K562 (cell line): ENCODE results near the gene WSCD2. TPM values are rescaled to one million over a fixed set of nuclear protein-coding genes. Genes with fewer than 3 reads are reported as not detected.

Experiments used
- ATAC-seq: fragments of 200-7000 bp; cut with Tn5 transposase; 3 replicates; pipeline ENCODE4 v1.9.1; 2020; ENCODE audit warnings: moderate library complexity
- BruUV-seq: library from RNA; stranded (reverse); fragments of 400-500 nt; replicated peaks from 2 replicates; lab custom pipeline; 2021; lab: Mats Ljungman, UMichigan
- CTCF ChIA-PET: fragments of 300-600 bp; formaldehyde crosslinking; extraction: SDS; loops from one replicate; lab custom pipeline; 2021; ENCODE audit warnings: low intra/inter-chr PET ratio; lab: Yijun Ruan, JAX
- POLR2A ChIA-PET: fragments of 300-600, 350-650 bp; sonication (Branson Sonifier 250); formaldehyde crosslinking; extraction: SDS; loops from one replicate; lab custom pipeline; 2021; ENCODE audit warnings: antibody characterized with exemption, inconsistent platforms; lab: Yijun Ruan, JAX
- DNase-seq, 4 experiments: peaks; one replicate each; pipeline versions ENCODE4 v3.0.0 to v3.0.0-alpha.2; 2011 to 2018; ENCODE audit warnings: low spot score in 3 of 4, mixed read lengths in 3 of 4; ENCODE audit errors: extremely low read depth in 1 of 4
- FAIRE-seq: peaks from 2 replicates; lab custom pipeline; 2011; peaks lifted over from hg19 to GRCh38; lab: Jason Lieb, UNC
- H2AFZ ChIP-seq: 2 replicates; pipeline ENCODE4 v1.6.0; 2011; ENCODE audit warnings: low read depth, low read length, control low read depth, inconsistent platforms
- H3K27ac ChIP-seq: fragments of 200-600 bp; 3 replicates; pipeline ENCODE4 v1.8.0; 2011; ENCODE audit warnings: low read depth, mild to moderate bottlenecking, control low read depth, inconsistent platforms, low read length, moderate library complexity, mixed read lengths; ENCODE audit errors: extremely low read depth
- H3K27me3 ChIP-seq, 2 experiments: fragments of 300-600 bp in 1 of 2; 2 replicates in 1 of 2; 3 replicates in 1 of 2; pipeline versions ENCODE4 v1.6.0 to v1.8.0; 2011; ENCODE audit warnings: inconsistent platforms in 2 of 2, low read length in 2 of 2, mild to moderate bottlenecking in 1 of 2, mixed read lengths in 1 of 2, moderate library complexity in 1 of 2; ENCODE audit not compliant: control insufficient read depth in 2 of 2, insufficient read depth in 2 of 2
- H3K36me3 ChIP-seq: fragments of 300-600 bp; 3 replicates; pipeline ENCODE4 v1.8.0; 2011; ENCODE audit warnings: mild to moderate bottlenecking, low read length, inconsistent platforms; ENCODE audit not compliant: control insufficient read depth, insufficient read depth
- H3K4me1 ChIP-seq, 2 experiments: fragments of 200-600 bp in 1 of 2; replicated peaks in 1 of 2; 2 replicates in 1 of 2; 3 replicates in 1 of 2; pipeline versions ENCODE4 v1.5.1 to v1.8.0; 2011; ENCODE audit warnings: inconsistent platforms in 2 of 2, low read length in 2 of 2, mild to moderate bottlenecking in 1 of 2, mixed read lengths in 1 of 2, moderate library complexity in 1 of 2; ENCODE audit not compliant: control insufficient read depth in 2 of 2, insufficient read depth in 2 of 2
- H3K4me2 ChIP-seq: 2 replicates; pipeline ENCODE4 v1.6.1; 2011; ENCODE audit warnings: low read length, control low read depth, inconsistent platforms, mixed read lengths; ENCODE audit not compliant: insufficient read depth
- H3K4me3 ChIP-seq: fragments of 200-600 bp; sonication (generic), shearing (Covaris generic); 2 replicates; pipeline ENCODE4 v1.5.1; 2016; ENCODE audit warnings: control low read depth, inconsistent platforms
- H3K79me2 ChIP-seq: fragments of 200-600 bp; 3 replicates; pipeline ENCODE4 v1.8.0; 2011; ENCODE audit warnings: low read length, inconsistent platforms; ENCODE audit not compliant: control insufficient read depth, insufficient read depth
- H3K9ac ChIP-seq, 2 experiments: 2 replicates each; pipeline versions ENCODE4 v1.6.0 to v1.6.1; 2011; ENCODE audit warnings: low read depth in 2 of 2, low read length in 2 of 2, control low read depth in 1 of 2, inconsistent platforms in 1 of 2, mild to moderate bottlenecking in 1 of 2, mixed read lengths in 1 of 2; ENCODE audit not compliant: insufficient read depth in 1 of 2
- H3K9me1 ChIP-seq: one replicate; pipeline ENCODE4 v1.6.0; 2011; ENCODE audit warnings: inconsistent platforms, mild to moderate bottlenecking, low read length, moderate library complexity; ENCODE audit not compliant: control insufficient read depth, insufficient read depth
- H3K9me3 ChIP-seq: replicated peaks from 2 replicates; pipeline ENCODE4 v1.5.1; 2011; ENCODE audit warnings: low read depth, low read length, inconsistent platforms; ENCODE audit not compliant: control insufficient read depth, insufficient read depth
- H4K20me1 ChIP-seq: replicated peaks from 2 replicates; pipeline ENCODE4 v1.6.1; 2011; ENCODE audit warnings: low read length, inconsistent platforms, mixed read lengths; ENCODE audit not compliant: control insufficient read depth, insufficient read depth
- ADNP ChIP-seq: fragments of 200-800 bp; sonication (Bioruptor generic); IDR thresholded peaks from 2 replicates; pipeline ENCODE4 v1.6.1; 2016; ENCODE audit warnings: missing genetic modification characterization, missing compliant biosample characterization
- BCOR ChIP-seq: fragments of 450-650 bp; IDR thresholded peaks from 2 replicates; pipeline ENCODE4 v1.6.1; 2016
- BRD4 ChIP-seq: fragments of 200-600 bp; sonication (generic); IDR thresholded peaks from 2 replicates; pipeline ENCODE4 v1.6.1; 2017; ENCODE audit warnings: inconsistent platforms
- BRD9 ChIP-seq: fragments of 450-650 bp; IDR thresholded peaks from 2 replicates; pipeline ENCODE4 v1.6.1; 2018; ENCODE audit warnings: low read depth; ENCODE audit not compliant: partially characterized antibody
- MBD1 ChIP-seq: fragments of 250-450 bp; sonication (Bioruptor Pico); IDR thresholded peaks from 2 replicates; pipeline ENCODE4 v1.8.0; 2022; ENCODE audit warnings: inconsistent platforms
- RBM25 ChIP-seq: fragments of 200-400 bp; formaldehyde crosslinking; IDR thresholded peaks from 2 replicates; pipeline ENCODE4 v1.6.1; 2018; ENCODE audit warnings: low read length, low read depth, moderate library complexity; ENCODE audit not compliant: severe bottlenecking
- RCOR1 ChIP-seq, 2 experiments: IDR thresholded peaks; 2 replicates each; pipeline ENCODE4 v1.6.1; 2012; ENCODE audit warnings: low read depth in 2 of 2, low read length in 2 of 2, borderline replicate concordance in 1 of 2, improper control_type of control experiment in 1 of 2
- SMARCA5 ChIP-seq: fragments of 450-650 bp; IDR thresholded peaks from 2 replicates; pipeline ENCODE4 v1.6.1; 2016
- ZFP36 ChIP-seq: fragments of 150-350 bp; IDR thresholded peaks from 2 replicates; pipeline ENCODE4 v1.6.1; 2018; ENCODE audit warnings: low read length, low read depth; ENCODE audit not compliant: partially characterized antibody
- ZNF384 ChIP-seq: IDR thresholded peaks from 2 replicates; pipeline ENCODE4 v1.6.1; 2012; ENCODE audit warnings: low read depth, low read length, improper control_type of control experiment
- WGBS: fragments of 100-300 bp; shearing (Covaris generic); methylation state at CpG from one replicate; pipeline ENCODE4 v1.1.6; 2016; ENCODE audit warnings: low coverage, mixed read lengths; ENCODE audit not compliant: insufficient coverage; ENCODE audit errors: missing lambda C conversion rate; 5-methylcytosine and 5-hydroxymethylcytosine counted together
- in situ Hi-C: fragments of 300-500 bp; cut with MboI; formaldehyde crosslinking; loops from 4 replicates; pipeline ENCODE4 v1.15.0; 2018; ENCODE audit warnings: inconsistent platforms, mixed read lengths
- intact Hi-C: fragments of 100-400 bp; cut with micrococcal nuclease; formaldehyde crosslinking; loops from 2 replicates; pipeline ENCODE4 v1.14.2; 2022
- polyA plus RNA-seq, 8 experiments: library from polyadenylated mRNA; depleted of rRNA in 4 of 8; stranded (reverse) in 5 of 8; unstranded in 3 of 8; fragments of >200 nt; fragmentation: Nextera tagmentation in 2 of 8; fragmentation: Illumina TruSeq in 1 of 8; extraction: Ambion mirVana in 2 of 8; extraction: Trizol in 1 of 8; gene quantifications; 2 replicates each; pipeline versions ENCODE4 v1.2.1 to v1.2.3, GENCODE V29; 2011 to 2014; ENCODE audit warnings: inconsistent platforms in 1 of 8, missing spikeins in 1 of 8
- total RNA-seq, 7 experiments: library from RNA; depleted of rRNA in 6 of 7; stranded (reverse); fragments of >200 nt in 6 of 7; fragmentation: Illumina TruSeq in 2 of 7; extraction: Trizol in 2 of 7; gene quantifications; 2 replicates each; pipeline versions ENCODE4 v1.2.1 to v1.2.3, GENCODE V29; 2011 to 2021; ENCODE audit warnings: low replicate concordance in 1 of 7
- TF ChIP-seq, protein P1 (sequence below): fragments of 450-650 bp; IDR thresholded peaks from 2 replicates; pipeline ENCODE4 v1.6.1; 2017; ENCODE audit warnings: antibody characterized with exemption

Gene WSCD2
- total and polyA plus RNA-seq, 9 of the 15 experiments (the other 6 are each of a cell fraction or from before 2014, with no cell fraction given): 0.72 to 14.1 (median 4.0) TPM

GRCh38 chr12:108128221-108129016, 669 bp upstream of the WSCD2 start:
- Histone ChIP-seq H3K27ac (no peak overlapping the region; the same call in 2 of the 3 replicates), H3K79me2 (peaks cover 4% of the 10 kb centered on the region; the same call in 1 of the 3 replicates), H3K36me3 (no peaks in the 10 kb centered on the region), H2AFZ (peak overlapping the region; percentile 72; the same call in 1 of the 2 replicates), H3K4me1 (peaks cover 32 to 36% of the 10 kb centered on the region in 2 experiments), H3K4me3 (peak overlapping the region; percentile 56), H3K9me1 (no peaks in the 10 kb centered on the region), H3K9ac (peak overlapping the region in 1 of 2 experiments; percentile 93; a peak in 2 of 4 replicates), H3K27me3 (no peaks in the 10 kb centered on the region), H3K9me3 (no peaks in the 10 kb centered on the region), H4K20me1 (no peaks in the 10 kb centered on the region), H3K4me2 (peak overlapping the region; percentile 70)
- ATAC-seq (no peak), DNase-seq (no peak), FAIRE-seq (no peak)
- ChIA-PET CTCF (interaction anchor here (1.3 kb wide), 1 partner anchor 65 kb away, joined by 5 read pairs; no protein-coding TSS in a partner anchor), POLR2A (interaction anchor here (0.6 to 1.3 kb wide), 2 partner anchors 12 to 204 kb away, joined by 4 read pairs; no protein-coding TSS in a partner anchor)
- intact Hi-C loops (loop anchor here (1.0 to 10.0 kb wide), 2 partner anchors 11 to 726 kb away; partner anchors contain the start of gene SSH1), in situ Hi-C loops (no loop called here)
- 69% methylated on average over 9 of the region's 10 CpGs for WGBS
- peak in 1 of 2 experiments; percentile 63; a peak in 3 of 4 replicates for TF ChIP-seq RCOR1 (IDR thresholded peaks at IDR 0.05; ENCODE audit: borderline replicate concordance in 1 of 2, low read depth in 2 of 2, low read length in 2 of 2)
- TF ChIP-seq BRD4: 0 out of 2 replicates have a peak, but pooled peaks have one; percentile 17
- peak; percentile 93 for TF ChIP-seq BRD9
- peak; percentile 92 for TF ChIP-seq RBM25
- TF ChIP-seq, protein P1, sequence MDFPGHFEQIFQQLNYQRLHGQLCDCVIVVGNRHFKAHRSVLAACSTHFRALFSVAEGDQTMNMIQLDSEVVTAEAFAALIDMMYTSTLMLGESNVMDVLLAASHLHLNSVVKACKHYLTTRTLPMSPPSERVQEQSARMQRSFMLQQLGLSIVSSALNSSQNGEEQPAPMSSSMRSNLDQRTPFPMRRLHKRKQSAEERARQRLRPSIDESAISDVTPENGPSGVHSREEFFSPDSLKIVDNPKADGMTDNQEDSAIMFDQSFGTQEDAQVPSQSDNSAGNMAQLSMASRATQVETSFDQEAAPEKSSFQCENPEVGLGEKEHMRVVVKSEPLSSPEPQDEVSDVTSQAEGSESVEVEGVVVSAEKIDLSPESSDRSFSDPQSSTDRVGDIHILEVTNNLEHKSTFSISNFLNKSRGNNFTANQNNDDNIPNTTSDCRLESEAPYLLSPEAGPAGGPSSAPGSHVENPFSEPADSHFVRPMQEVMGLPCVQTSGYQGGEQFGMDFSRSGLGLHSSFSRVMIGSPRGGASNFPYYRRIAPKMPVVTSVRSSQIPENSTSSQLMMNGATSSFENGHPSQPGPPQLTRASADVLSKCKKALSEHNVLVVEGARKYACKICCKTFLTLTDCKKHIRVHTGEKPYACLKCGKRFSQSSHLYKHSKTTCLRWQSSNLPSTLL: no peak
- 0 out of 2 replicates have a peak, but pooled peaks have one; percentile 16 for TF ChIP-seq ZNF384
- TF ChIP-seq SMARCA5: peak; percentile 69; the same call in 1 of the 2 replicates
- TF ChIP-seq ZFP36: peak; percentile 72
- TF ChIP-seq ADNP: peak; percentile 97
- peak; percentile 79 for TF ChIP-seq BCOR
- TF ChIP-seq MBD1: no peak
- no TSS peak for BruUV-seq
